ENCODE results near the gene RPL7A. TPM values are rescaled to one million over a fixed set of nuclear protein-coding genes. Genes with fewer than 3 reads are reported as not detected.
A peak's percentile ranks its signal among the peaks of the same experiment; 100 is the strongest.

RPL7A gene
- total and polyA plus RNA-seq, 2 of the 13 experiments (the other 11 are each of a cell fraction or from before 2014, with no cell fraction given) = 2,401 to 2,938 TPM

DNA sequence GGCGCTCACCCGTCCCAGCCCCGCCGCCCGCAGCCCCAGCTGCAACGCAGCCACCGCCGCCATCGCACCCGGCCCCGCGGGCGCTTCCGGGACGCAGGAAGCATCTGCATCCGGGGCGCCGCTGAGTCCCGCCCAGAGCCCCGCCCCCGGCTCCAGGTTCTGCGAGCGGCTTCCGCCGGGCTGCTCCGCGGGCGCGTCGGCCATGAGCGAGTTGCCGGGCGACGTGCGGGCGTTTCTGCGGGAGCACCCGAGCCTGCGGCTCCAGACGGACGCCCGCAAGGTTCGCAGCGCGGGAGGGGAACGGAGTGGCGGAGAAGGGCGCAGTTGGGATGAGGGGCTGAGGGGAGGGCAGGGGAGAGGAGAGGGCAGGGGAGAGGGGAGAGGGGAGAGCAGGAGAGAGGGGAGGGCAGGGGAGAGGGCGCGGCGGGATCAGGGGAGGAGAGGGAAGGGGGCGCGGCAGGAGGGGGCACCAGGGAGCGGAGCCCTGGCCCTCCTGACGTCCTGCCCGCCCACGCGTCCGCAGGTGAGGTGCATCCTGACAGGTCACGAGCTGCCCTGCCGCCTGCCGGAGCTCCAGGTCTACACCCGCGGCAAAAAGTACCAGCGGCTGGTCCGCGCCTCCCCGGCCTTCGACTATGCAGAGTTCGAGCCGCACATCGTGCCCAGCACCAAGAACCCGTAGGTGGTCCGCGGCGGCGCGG lies 8.5 kb downstream of the RPL7A start, which contains the start of the genes SURF1 and SURF2 (continued):
- TF ChIP-seq ZNF607 (CRISPR knock-in tag; IDR thresholded peaks at IDR 0.05; ENCODE audit: borderline replicate concordance) (0 out of 2 replicates have a peak, but pooled peaks have one; percentile 39), ZSCAN31 (CRISPR knock-in tag; IDR thresholded peaks at IDR 0.05; ENCODE audit: low read depth) (0 out of 2 replicates have a peak, but pooled peaks have one; percentile 54), NCOR1 (IDR thresholded peaks at IDR 0.05; ENCODE audit: borderline replicate concordance, low read length) (no peak), KAT8 (CRISPR knock-in tag; IDR thresholded peaks at IDR 0.05) (peak; percentile 73; the same call in 1 of the 2 replicates), KAT7 (CRISPR knock-in tag; IDR thresholded peaks at IDR 0.05; ENCODE audit: borderline replicate concordance) (0 out of 2 replicates have a peak, but pooled peaks have one; percentile 65), RXRB (CRISPR knock-in tag; IDR thresholded peaks at IDR 0.05; ENCODE audit: borderline replicate concordance) (no peak), GATAD1 (CRISPR knock-in tag; IDR thresholded peaks at IDR 0.05) (peak; percentile 90), ZZZ3 (CRISPR knock-in tag; IDR thresholded peaks at IDR 0.05; ENCODE audit: borderline replicate concordance) (no peak; the same call in 1 of the 2 replicates), STAG1 (CRISPR knock-in tag; IDR thresholded peaks at IDR 0.05) (peak; percentile 34; the same call in 1 of the 2 replicates)
- TF ChIP-seq, protein P1, sequence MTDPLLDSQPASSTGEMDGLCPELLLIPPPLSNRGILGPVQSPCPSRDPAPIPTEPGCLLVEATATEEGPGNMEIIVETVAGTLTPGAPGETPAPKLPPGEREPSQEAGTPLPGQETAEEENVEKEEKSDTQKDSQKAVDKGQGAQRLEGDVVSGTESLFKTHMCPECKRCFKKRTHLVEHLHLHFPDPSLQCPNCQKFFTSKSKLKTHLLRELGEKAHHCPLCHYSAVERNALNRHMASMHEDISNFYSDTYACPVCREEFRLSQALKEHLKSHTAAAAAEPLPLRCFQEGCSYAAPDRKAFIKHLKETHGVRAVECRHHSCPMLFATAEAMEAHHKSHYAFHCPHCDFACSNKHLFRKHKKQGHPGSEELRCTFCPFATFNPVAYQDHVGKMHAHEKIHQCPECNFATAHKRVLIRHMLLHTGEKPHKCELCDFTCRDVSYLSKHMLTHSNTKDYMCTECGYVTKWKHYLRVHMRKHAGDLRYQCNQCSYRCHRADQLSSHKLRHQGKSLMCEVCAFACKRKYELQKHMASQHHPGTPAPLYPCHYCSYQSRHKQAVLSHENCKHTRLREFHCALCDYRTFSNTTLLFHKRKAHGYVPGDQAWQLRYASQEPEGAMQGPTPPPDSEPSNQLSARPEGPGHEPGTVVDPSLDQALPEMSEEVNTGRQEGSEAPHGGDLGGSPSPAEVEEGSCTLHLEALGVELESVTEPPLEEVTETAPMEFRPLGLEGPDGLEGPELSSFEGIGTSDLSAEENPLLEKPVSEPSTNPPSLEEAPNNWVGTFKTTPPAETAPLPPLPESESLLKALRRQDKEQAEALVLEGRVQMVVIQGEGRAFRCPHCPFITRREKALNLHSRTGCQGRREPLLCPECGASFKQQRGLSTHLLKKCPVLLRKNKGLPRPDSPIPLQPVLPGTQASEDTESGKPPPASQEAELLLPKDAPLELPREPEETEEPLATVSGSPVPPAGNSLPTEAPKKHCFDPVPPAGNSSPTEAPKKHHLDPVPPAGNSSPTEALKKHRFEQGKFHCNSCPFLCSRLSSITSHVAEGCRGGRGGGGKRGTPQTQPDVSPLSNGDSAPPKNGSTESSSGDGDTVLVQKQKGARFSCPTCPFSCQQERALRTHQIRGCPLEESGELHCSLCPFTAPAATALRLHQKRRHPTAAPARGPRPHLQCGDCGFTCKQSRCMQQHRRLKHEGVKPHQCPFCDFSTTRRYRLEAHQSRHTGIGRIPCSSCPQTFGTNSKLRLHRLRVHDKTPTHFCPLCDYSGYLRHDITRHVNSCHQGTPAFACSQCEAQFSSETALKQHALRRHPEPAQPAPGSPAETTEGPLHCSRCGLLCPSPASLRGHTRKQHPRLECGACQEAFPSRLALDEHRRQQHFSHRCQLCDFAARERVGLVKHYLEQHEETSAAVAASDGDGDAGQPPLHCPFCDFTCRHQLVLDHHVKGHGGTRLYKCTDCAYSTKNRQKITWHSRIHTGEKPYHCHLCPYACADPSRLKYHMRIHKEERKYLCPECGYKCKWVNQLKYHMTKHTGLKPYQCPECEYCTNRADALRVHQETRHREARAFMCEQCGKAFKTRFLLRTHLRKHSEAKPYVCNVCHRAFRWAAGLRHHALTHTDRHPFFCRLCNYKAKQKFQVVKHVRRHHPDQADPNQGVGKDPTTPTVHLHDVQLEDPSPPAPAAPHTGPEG (CRISPR knock-in tag; IDR thresholded peaks at IDR 0.05) = 0 out of 2 replicates have a peak, but pooled peaks have one; percentile 40
- TF ChIP-seq, protein P2, sequence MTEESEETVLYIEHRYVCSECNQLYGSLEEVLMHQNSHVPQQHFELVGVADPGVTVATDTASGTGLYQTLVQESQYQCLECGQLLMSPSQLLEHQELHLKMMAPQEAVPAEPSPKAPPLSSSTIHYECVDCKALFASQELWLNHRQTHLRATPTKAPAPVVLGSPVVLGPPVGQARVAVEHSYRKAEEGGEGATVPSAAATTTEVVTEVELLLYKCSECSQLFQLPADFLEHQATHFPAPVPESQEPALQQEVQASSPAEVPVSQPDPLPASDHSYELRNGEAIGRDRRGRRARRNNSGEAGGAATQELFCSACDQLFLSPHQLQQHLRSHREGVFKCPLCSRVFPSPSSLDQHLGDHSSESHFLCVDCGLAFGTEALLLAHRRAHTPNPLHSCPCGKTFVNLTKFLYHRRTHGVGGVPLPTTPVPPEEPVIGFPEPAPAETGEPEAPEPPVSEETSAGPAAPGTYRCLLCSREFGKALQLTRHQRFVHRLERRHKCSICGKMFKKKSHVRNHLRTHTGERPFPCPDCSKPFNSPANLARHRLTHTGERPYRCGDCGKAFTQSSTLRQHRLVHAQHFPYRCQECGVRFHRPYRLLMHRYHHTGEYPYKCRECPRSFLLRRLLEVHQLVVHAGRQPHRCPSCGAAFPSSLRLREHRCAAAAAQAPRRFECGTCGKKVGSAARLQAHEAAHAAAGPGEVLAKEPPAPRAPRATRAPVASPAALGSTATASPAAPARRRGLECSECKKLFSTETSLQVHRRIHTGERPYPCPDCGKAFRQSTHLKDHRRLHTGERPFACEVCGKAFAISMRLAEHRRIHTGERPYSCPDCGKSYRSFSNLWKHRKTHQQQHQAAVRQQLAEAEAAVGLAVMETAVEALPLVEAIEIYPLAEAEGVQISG (CRISPR knock-in tag; IDR thresholded peaks at IDR 0.05) = peak; percentile 58; the same call in 1 of the 2 replicates
- TF ChIP-seq, protein P3, sequence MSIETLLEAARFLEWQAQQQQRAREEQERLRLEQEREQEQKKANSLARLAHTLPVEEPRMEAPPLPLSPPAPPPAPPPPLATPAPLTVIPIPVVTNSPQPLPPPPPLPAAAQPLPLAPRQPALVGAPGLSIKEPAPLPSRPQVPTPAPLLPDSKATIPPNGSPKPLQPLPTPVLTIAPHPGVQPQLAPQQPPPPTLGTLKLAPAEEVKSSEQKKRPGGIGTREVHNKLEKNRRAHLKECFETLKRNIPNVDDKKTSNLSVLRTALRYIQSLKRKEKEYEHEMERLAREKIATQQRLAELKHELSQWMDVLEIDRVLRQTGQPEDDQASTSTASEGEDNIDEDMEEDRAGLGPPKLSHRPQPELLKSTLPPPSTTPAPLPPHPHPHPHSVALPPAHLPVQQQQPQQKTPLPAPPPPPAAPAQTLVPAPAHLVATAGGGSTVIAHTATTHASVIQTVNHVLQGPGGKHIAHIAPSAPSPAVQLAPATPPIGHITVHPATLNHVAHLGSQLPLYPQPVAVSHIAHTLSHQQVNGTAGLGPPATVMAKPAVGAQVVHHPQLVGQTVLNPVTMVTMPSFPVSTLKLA (IDR thresholded peaks at IDR 0.05) = 0 out of 2 replicates have a peak, but pooled peaks have one; percentile 17
- TF ChIP-seq, protein P4, sequence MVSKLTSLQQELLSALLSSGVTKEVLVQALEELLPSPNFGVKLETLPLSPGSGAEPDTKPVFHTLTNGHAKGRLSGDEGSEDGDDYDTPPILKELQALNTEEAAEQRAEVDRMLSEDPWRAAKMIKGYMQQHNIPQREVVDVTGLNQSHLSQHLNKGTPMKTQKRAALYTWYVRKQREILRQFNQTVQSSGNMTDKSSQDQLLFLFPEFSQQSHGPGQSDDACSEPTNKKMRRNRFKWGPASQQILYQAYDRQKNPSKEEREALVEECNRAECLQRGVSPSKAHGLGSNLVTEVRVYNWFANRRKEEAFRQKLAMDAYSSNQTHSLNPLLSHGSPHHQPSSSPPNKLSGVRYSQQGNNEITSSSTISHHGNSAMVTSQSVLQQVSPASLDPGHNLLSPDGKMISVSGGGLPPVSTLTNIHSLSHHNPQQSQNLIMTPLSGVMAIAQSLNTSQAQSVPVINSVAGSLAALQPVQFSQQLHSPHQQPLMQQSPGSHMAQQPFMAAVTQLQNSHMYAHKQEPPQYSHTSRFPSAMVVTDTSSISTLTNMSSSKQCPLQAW (CRISPR knock-in tag; IDR thresholded peaks at IDR 0.05) = peak; percentile 35; the same call in 1 of the 2 replicates
- TF ChIP-seq, protein P5, sequence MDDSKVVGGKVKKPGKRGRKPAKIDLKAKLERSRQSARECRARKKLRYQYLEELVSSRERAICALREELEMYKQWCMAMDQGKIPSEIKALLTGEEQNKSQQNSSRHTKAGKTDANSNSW (CRISPR knock-in tag; IDR thresholded peaks at IDR 0.05; ENCODE audit: borderline replicate concordance) = no peak
- TF ChIP-seq, protein P6, sequence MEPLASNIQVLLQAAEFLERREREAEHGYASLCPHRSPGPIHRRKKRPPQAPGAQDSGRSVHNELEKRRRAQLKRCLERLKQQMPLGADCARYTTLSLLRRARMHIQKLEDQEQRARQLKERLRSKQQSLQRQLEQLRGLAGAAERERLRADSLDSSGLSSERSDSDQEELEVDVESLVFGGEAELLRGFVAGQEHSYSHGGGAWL (CRISPR knock-in tag; IDR thresholded peaks at IDR 0.05) = peak; percentile 16; the same call in 1 of the 2 replicates

All from HepG2 (cell line).